ENCODE results near the gene SON.

DNA sequence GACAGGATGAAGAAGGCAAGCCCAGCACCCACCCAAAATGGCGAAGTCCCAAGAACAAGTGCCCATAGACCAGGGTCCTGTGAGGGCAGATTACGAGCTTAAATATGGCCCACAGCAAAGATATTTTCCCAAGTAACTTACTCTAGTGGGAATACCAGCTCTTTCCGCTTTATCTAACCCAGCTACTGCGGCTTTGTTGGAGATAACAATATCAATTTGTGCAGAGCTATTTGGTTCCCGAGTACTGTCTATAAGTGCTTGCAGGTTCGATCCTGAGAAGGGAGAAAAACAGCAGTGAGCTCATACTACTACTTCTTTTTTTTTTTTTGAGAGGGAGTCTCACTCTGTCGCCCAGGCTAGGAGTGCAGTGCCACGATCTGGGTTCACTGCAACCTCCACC is 37.0 kb upstream of the SON start:
- TF ChIP-seq, protein P1, sequence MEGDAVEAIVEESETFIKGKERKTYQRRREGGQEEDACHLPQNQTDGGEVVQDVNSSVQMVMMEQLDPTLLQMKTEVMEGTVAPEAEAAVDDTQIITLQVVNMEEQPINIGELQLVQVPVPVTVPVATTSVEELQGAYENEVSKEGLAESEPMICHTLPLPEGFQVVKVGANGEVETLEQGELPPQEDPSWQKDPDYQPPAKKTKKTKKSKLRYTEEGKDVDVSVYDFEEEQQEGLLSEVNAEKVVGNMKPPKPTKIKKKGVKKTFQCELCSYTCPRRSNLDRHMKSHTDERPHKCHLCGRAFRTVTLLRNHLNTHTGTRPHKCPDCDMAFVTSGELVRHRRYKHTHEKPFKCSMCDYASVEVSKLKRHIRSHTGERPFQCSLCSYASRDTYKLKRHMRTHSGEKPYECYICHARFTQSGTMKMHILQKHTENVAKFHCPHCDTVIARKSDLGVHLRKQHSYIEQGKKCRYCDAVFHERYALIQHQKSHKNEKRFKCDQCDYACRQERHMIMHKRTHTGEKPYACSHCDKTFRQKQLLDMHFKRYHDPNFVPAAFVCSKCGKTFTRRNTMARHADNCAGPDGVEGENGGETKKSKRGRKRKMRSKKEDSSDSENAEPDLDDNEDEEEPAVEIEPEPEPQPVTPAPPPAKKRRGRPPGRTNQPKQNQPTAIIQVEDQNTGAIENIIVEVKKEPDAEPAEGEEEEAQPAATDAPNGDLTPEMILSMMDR (IDR thresholded peaks at IDR 0.05), result no peak
- TF ChIP-seq POLR2A (IDR thresholded peaks at IDR 0.05), result no peak
